Pericardium fibroblast (primary cell): ENCODE data around the gene TAF11L11. TPM values are rescaled to one million over a fixed set of nuclear protein-coding genes. Genes with fewer than 3 reads are reported as not detected.

ENCODE experiments used
- total RNA-seq: library from RNA; depleted of rRNA; stranded (reverse); fragments of >200 nt; gene quantifications from 2 replicates; pipeline ENCODE4 v1.2.3, GENCODE V29; 2015

TAF11L11 gene
- total RNA-seq = not detected in 2 replicates

DNA sequence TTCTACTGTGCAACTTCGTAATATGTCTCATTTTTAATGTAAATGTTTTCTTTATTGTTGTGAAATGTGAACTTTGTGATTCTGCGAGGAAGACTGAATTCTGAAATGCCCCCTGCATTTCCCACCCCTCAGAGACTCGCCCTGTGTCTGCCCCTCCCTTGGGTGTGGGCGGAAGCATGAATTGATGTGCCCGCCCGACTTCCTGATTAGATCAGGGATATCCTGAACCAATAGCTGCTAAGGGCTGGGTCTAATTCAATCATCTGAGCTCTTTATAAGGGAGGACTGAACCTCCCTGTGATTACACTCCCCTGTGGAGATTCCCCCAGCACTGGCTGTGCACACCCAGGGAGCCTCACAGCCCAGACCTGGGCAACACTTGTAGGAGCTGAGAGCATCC, at the start of gene TAF11L11:
TAF11L11 (plus strand) TSS at position 304 of the 400 bp plus-strand sequence.

DNA sequence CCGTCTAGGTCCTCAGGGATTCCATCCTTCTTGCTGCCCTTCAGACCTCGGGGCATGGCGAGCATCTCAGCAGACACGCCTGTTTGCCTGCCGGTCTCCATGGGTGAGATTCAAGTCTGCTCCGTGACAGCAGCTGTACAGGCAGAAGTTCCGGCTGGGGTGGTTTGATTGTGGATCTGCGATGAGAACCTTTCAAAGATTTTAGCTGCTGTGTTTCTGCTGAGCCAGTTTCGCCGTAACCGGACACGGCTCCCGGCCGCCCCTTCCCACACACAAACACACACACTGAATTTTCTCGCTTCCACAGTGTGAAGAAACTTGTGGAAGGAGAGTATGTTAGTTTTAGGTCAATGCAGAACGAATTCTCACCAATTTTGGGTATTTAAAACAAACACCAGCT, 18.3 kb upstream of the TAF11L11 start, which contains the start of gene TAF11L7:
TAF11L7 (minus strand) TSS at position 101 of the 400 bp plus-strand sequence.

DNA sequence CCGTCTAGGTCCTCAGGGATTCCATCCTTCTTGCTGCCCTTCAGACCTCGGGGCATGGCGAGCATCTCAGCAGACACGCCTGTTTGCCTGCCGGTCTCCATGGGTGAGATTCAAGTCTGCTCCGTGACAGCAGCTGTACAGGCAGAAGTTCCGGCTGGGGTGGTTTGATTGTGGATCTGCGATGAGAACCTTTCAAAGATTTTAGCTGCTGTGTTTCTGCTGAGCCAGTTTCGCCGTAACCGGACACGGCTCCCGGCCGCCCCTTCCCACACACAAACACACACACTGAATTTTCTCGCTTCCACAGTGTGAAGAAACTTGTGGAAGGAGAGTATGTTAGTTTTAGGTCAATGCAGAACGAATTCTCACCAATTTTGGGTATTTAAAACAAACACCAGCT, 13.1 kb upstream of the TAF11L11 start, which contains the start of gene TAF11L8:
TAF11L8 (minus strand) TSS at position 101 of the 400 bp plus-strand sequence.

DNA sequence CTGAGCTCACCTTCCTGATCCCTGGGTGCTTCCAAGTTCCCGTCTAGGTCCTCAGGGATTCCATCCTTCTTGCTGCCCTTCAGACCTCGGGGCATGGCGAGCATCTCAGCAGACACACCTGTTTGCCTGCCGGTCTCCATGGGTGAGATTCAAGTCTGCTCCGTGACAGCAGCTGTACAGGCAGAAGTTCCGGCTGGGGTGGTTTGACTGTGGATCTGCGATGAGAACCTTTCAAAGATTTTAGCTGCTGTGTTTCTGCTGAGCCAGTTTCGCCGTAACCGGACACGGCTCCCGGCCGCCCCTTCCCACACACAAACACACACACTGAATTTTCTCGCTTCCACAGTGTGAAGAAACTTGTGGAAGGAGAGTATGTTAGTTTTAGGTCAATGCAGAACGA, 9.7 kb upstream of the TAF11L11 start, which contains the start of gene TAF11L9:
TAF11L9 (minus strand) TSS at position 140 of the 400 bp plus-strand sequence.

DNA sequence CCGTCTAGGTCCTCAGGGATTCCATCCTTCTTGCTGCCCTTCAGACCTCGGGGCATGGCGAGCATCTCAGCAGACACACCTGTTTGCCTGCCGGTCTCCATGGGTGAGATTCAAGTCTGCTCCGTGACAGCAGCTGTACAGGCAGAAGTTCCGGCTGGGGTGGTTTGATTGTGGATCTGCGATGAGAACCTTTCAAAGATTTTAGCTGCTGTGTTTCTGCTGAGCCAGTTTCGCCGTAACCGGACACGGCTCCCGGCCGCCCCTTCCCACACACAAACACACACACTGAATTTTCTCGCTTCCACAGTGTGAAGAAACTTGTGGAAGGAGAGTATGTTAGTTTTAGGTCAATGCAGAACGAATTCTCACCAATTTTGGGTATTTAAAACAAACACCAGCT, 6.3 kb upstream of the TAF11L11 start, which contains the start of gene TAF11L10:
TAF11L10 (minus strand) TSS at position 101 of the 400 bp plus-strand sequence.

DNA sequence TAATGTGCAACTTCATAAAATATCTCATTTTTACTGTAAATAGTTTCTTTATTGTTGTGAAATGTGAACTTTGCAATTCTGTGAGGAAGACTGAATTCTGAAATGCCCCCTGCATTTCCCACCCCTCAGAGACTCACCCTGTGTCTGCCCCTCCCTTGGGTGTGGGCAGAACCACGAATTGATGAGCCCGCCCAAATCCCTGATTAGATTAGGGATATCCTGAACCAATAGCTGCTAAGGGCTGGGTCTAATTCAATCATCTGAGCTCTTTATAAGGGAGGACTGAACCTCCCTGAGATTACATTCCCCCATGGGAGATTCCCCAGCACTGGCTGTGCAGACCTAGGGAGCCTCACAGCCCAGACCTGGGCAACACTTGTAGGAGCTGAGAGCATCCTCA, 6.1 kb downstream of the TAF11L11 start, which contains the start of gene TAF11L12:
TAF11L12 (plus strand) TSS at position 301 of the 400 bp plus-strand sequence.

DNA sequence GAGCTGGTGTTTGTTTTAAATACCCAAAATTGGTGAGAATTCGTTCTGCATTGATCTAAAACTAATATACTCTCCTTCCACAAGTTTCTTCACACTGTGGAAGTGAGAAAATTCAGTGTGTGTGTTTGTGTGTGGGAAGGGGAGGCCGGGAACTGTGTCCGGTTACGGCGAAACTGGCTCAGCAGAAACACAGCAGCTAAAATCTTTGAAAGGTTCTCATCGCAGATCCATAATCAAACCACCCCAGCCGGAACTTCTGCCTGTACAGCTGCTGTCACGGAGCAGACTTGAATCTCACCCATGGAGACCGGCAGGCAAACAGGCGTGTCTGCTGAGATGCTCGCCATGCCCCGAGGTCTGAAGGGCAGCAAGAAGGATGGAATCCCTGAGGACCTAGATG, 27.8 kb downstream of the TAF11L11 start, which contains the start of gene TAF11L13:
TAF11L13 (plus strand) TSS at position 301 of the 400 bp plus-strand sequence.

DNA sequence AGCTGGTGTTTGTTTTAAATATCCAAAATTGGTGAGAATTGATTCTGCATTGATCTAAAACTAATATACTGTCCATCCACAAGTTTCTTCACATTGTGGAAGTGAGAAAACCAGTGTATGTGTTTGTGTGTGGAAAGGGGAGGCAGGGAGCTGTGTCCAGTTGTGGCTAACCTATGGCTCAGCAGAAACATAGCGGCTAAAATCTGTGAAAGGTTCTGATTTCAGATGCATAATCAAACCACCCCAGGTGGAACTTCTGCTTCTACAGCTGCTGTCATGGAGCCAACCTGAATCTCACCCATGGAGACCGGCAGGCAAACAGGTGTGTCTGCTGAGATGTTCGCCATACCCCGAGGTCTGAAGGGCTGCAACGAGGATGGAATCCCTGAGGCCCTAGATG, 30.2 kb downstream of the TAF11L11 start, which contains the start of gene TAF11L14:
TAF11L14 (plus strand) TSS at position 301 of the 400 bp plus-strand sequence.

Other genes starting within 250 kb of the TAF11L11 start
- not detected in 2 replicates for gene TAF11L2, start 106.0 kb upstream of the TAF11L11 start, total RNA-seq
- not detected in 2 replicates for gene TAF11L3, start 85.8 kb upstream of the TAF11L11 start, total RNA-seq
- not detected in 2 replicates for gene TAF11L4, start 82.4 kb upstream of the TAF11L11 start, total RNA-seq
- gene TAF11L5, start 78.9 kb upstream of the TAF11L11 start, total RNA-seq = not detected in 2 replicates
- not detected in 2 replicates for gene TAF11L6, start 75.5 kb upstream of the TAF11L11 start, total RNA-seq
- gene TAF11L7, start 18.4 kb upstream of the TAF11L11 start, total RNA-seq = not detected in 2 replicates
- not detected in 2 replicates for gene TAF11L8, start 13.2 kb upstream of the TAF11L11 start, total RNA-seq
- gene TAF11L9, start 9.8 kb upstream of the TAF11L11 start, total RNA-seq = not detected in 2 replicates
- not detected in 2 replicates for gene TAF11L10, start 6.4 kb upstream of the TAF11L11 start, total RNA-seq
- not detected in 2 replicates for gene TAF11L12, start 6.2 kb downstream of the TAF11L11 start, total RNA-seq
- not detected in 2 replicates for gene TAF11L13, start 27.9 kb downstream of the TAF11L11 start, total RNA-seq
- gene TAF11L14, start 30.3 kb downstream of the TAF11L11 start, total RNA-seq = not detected in 2 replicates